ENCODE data around the gene FAM20B.

Gene FAM20B

GRCh38 chr1:179053486-179053885 is 27.8 kb downstream of the FAM20B start:
- FAIRE-seq, result no peak

DNA sequence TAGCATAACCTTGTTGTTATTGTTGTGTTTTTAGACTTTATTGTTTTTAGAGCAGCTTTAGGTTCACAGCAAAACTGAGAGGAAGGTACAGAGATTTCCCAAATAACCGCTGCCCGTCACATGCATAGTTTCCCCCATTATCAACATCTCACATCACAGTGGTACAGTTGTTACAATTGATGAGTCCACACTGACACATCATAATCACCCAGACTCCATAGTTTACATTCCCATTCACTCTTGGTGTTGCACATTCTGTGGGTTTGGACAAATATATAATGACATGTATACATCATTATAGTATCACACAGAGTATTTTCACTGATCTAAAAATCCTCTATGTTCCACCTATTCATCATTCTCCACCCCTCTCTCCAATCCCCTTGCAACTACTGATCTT is 30.2 kb downstream of the FAM20B start:
- FAIRE-seq, result no peak

DNA sequence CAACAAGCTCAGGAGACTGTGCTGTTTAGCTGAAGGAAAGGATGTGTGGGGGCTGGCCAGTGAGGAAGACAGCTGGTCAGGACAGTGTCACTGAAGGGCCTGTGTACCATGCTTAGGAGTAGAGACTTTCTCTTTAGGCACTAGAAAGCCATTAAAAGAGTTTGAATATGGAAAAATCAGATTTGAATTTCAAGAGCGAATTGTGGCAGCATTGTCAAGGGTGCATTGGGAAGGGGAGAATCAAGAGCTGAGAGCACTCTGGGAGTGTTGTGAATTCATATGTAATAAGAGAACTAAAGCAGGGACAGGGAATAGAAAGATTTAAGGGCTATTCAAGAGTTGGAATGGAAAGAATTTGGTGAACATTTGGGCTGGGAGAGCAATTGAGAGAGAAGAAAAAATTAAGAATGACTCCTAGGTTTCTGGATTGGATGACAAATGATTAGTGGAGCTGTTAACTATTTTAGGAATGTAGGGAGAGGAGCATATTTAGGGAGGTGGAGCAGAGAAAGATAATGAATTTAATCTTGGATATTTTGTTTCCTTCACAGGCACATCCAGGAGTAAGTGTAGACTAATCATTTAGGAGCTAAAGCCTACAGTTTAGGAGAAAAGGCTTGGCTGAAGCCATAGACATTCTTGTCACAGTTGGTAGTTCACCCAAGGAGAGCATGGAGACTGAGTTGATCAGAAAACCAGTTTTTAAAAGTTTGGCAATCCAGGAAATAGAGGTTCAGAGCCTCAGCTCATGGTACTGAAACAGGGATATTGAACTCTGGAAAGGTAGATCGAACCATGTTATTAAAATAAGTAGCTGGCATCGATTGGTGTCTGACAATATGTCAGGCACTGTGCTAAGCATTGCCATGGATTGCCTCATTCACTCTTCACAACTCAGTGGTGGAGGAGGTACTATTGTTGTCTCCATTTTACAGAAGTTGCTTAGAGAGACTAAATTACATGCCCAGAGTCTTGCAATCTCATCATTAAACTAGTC is 33.1 kb downstream of the FAM20B start:
- FAIRE-seq, result no peak

DNA sequence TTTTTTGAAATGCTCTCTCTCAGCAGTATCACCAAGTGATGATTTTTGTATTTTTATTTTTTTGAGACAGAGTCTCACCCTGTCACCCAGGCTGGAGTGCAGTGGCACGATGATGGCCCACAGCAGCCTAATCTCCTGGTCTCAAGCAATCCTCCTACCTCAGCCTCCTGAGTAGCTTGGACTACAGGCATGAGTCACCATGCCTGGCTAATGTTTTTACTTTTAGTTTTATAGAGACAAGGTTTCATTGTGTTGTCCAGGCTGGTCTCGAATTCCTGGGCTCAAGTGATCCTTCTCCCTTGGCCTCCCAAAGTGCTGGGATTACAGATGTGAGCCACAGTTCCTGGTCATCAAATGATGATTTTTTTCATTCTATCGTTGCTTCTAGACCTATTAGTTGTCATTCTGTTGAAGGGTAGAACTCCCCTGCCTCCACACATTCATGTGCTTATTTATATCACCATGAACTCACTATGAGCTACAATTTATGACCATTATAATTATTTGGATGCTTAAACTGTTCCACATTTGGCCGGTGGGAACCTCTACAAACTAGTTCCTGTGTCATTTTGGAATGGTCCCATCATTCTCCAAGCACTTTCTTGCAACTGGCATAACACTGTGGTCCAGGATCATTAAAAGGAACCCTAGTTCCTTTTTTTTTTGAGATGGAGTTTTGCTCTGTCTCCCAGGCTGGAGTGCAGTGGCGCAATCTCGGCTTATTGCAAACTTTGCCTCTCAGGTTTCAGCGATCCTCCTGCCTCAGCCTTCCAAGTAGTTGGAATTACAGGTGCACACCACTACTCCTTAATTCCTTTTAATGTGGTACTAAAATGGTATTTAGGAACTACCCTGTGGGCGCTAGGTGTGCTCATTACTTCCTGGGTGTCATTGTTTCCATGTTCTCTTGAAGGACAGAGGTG is 35.9 kb downstream of the FAM20B start:
- no peak for FAIRE-seq

DNA sequence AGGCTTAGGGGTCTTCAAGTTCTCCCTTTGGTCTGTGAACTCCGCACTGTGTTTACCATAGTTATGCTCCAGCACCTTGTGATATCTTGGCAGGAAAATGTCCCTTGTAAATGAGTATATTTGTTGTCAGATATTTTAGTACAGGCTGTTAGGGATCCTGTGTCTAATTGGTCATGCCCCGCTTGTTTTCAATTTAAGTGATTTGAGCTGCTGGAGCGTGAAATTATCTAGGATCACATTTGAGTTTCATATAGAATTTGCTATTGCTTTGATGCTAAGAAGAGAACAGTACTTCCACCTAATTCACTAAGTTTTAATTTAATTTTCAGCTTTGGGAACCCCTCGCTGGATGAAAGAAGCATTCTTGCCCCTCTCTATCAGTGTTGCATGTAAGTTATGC is 40.8 kb downstream of the FAM20B start:
- FAIRE-seq, result no peak

DNA sequence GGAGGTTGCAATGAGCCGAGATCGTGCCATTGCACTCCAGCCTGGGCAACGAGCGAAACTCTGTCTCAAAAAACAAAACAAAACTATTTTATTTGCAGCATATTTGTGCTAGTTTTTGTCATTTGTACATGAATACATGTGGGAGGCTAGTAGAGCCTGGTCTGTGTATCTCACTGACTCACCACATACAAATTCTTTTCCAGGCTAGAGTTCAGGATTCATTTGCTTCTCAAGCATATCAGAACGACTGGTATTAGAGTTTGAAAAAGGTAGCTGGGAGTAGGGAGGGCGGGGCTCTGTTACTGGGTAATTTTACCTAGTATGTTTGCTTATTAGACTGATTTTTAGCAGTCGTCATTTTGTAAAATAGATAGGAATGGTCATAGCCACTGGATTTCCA is 51.7 kb downstream of the FAM20B start:
- FAIRE-seq, result no peak

GRCh38 chr1:179079113-179079761 is 53.5 kb downstream of the FAM20B start:
- FAIRE-seq, result peak; percentile 93

- FAIRE-seq, result no peak
Measured at GRCh38 chr1:179080866-179081686, 55.4 kb downstream of the FAM20B start.

DNA sequence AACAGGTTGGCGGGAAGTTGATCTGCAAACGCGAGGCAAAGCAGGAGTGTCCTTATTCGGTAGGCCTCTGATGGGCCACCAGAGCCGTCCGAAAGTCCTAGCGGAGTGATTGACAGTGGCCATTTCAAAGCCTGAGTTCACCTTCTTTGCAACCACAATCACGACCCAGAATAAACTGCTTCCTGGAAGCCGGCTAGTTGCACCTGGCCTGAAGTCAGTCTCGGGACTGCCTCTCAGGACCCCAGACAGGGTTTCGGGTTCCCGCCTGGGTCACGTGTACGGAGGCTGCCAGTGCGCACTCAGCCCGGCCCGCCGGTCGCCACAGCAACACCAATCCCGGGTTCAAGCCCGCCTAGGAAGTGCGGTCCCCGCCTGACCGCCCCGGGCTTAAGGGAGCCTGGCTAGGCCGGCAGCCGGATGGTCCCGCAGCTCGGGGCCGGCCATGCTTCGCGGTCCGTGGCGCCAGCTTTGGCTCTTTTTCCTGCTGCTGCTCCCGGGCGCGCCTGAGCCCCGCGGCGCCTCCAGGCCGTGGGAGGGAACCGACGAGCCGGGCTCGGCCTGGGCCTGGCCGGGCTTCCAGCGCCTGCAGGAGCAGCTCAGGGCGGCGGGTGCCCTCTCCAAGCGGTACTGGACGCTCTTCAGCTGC is 56.1 kb downstream of the FAM20B start, which contains the start of gene TOR3A:
Gene TOR3A, plus strand, starts transcription at position 384 of the 646 bp plus-strand sequence. Its CDS starts 59 bp downstream, at position 443.
- FAIRE-seq, result peak; percentile 70

DNA sequence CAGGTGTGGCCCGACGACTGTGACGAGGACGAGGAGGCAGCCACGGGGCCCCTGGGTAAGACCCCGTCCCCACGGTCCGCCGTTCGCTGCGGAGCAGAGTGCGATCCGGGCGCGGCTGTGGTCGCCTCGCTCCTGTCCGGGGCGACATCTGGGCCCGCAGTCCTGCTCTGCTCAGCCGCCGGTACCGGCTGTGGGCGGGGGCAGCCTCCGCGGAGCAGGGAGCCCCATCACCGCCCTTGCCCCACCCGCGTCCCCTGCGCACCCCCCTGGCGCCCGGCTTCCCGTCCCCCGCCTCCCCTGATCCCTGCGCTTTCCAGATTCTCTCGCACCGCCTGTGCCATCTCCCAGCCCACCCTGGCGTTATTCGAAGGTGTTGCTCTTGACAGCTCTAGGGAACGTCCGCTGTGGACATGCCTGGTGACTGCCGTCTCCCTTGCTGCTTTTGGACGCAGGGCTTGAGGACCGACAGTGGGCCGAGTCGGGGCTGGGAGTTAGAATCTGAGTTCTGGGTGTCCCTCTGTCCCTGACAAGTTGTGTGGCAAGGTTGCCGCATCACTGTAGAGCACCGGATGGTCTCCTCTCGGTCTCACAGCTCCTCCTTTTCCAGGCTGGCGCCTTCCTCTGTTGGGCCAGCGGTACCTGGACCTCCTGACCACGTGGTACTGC is 56.8 kb downstream of the FAM20B start:
- no peak for FAIRE-seq

DNA sequence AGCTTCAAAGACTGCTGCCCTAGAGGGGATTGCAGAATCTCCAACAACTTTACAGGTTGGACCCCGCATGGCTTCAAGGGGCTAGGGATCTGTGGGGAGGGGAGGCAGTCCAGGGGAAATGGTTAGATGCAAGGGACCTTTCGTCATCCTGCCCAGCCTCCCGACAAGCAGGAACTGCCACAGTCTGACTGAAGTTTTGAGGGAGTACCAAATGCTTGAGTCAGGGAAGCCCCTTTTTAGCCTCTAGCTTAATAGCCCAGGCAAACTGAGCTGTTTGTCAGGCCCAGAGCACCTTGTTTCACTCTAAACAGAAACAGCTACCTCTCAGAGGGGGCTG is 57.3 kb downstream of the FAM20B start:
- FAIRE-seq, result no peak

GRCh38 chr1:179083533-179083932 is 57.8 kb downstream of the FAM20B start:
- FAIRE-seq, result no peak

DNA sequence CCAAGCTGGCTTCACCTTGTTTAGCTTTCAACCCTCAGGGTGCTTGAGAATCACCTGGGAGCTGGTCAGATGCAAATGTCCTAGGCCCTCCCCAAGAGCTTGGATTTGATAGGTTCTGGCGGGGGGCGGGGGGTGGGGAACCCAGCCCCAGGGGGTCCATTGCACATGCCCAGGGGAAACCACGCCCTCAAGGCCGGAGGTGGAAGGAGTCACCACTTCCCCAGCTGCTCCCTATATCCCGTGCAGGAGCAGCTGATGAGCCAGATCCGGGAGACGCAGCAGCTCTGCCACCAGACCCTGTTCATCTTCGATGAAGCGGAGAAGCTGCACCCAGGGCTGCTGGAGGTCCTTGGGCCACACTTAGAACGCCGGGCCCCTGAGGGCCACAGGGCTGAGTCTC is 62.0 kb downstream of the FAM20B start:
- FAIRE-seq, result no peak

DNA sequence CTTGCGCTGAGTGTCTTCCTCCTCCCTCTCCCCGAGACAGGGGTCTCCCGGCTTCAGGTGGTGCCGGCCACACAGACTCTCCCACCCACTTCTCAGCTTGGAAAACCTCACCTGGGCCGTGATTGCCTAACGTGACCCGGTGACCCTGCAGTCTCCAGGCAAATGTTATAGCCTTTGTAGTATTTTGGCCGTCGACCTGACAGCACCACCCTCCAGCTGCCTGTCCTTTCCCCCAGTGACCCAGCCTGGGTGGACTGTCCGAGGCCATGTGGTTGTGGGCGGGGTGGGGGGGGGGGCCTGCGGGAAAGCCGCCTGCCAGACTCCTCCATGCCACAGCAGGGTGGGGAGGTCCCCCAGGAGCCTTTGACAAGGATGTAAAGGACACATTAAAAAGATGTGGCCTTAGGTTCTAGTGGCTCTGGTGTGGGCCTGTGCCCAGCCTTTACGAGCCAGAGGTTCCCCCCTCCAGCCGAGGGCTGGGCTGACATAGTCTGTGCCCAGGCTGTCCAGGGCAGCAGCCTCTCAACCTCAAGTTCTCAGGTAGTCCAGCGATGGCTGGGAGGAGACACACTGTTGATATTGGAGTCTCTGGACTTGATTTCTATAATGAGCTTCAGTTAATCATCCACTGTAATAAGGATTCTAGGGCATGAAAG is 64.3 kb downstream of the FAM20B start:
- FAIRE-seq, result no peak

DNA sequence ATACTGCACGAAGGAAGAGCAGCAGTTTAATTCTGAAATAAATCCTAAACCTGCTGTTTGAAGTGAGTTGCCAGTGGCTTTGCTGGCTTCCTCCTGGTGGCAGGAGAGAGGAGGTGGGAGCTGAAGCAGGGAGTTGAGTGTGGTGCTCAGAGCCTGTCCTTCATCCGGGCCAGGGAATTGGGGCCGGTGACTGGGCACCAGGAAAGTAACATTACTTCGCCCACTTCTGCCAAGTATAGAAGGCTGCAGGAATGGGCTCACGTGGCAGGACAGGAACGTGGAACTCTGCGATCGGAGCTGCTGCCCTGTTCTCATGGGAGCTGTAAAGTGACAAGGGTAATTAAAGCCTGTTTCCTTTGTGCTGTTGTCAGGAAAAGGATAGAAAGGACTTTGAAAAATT is 64.8 kb downstream of the FAM20B start:
- FAIRE-seq, result no peak

GRCh38 chr1:179090923-179091322 is 65.2 kb downstream of the FAM20B start:
- FAIRE-seq, result no peak

- no peak for FAIRE-seq
Measured at GRCh38 chr1:179091691-179092165, 66.0 kb downstream of the FAM20B start.

DNA sequence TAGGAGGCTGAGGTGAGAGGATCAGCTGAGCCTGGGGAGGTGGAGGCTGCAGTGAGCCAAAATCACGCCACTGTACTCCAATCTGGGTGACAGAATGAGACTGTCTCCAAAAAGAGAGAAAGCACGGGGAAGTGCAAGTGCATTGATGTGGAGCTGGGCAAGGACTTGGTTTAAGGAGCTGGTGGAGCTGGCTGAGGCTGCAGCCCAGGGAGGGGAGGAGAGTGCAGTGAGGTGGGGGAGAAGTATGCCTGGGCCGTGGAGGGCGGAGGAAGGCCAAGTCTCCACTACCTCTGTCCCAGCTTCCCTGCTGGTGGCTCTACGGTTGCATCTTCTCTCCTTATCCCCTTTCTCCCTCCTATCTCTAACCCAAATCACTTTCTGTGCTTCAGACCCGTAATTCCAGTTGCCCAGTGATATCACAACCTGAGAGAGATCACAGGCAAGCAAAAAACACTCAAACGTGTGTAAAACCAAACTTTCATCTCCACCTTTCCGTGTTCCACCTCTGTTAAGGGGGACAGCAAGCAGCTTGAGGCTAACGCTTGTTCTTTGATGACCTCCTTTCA is 67.3 kb downstream of the FAM20B start:
- no peak for FAIRE-seq

GRCh38 chr1:179094818-179095217 is 69.1 kb downstream of the FAM20B start:
- FAIRE-seq, result no peak

GRCh38 chr1:179095377-179095776 is 69.7 kb downstream of the FAM20B start:
- no peak for FAIRE-seq
